GM23338 (cell line): Measurements from ENCODE around the gene DENND5A. TPM values are rescaled to one million over a fixed set of nuclear protein-coding genes. Genes with fewer than 3 reads are reported as not detected.

ENCODE experiments used
- ATAC-seq: fragments of 200-7000 bp; cut with Tn5 transposase; 3 replicates; pipeline ENCODE4 v1.9.1; 2020
- DNase-seq: peaks from one replicate; pipeline ENCODE4 v3.0.0-alpha.2; 2015; ENCODE audit warnings: low spot score
- H2AFZ ChIP-seq: fragments of 200-600 bp; sonication (generic); 2 replicates; pipeline ENCODE4 v1.8.0; 2016; ENCODE audit warnings: antibody characterized with exemption, mild to moderate bottlenecking, moderate library complexity
- H3F3A ChIP-seq: fragments of 200-600 bp; sonication (generic); replicated peaks from 2 replicates; pipeline ENCODE4 v1.8.0; 2017; ENCODE audit warnings: antibody characterized with exemption, mixed run types, low read depth
- H3K27ac ChIP-seq: fragments of 200-600 bp; sonication (generic); 2 replicates; pipeline ENCODE4 v1.6.1; 2016; ENCODE audit warnings: low read depth
- H3K27me3 ChIP-seq: fragments of 200-600 bp; sonication (generic); 2 replicates; pipeline ENCODE4 v1.8.0; 2016; ENCODE audit warnings: mild to moderate bottlenecking, mixed run types, moderate library complexity; ENCODE audit not compliant: insufficient read depth
- H3K36me3 ChIP-seq: fragments of 200-600 bp; sonication (generic); 2 replicates; pipeline ENCODE4 v1.8.0; 2016; ENCODE audit warnings: mild to moderate bottlenecking; ENCODE audit not compliant: insufficient read depth
- H3K4me1 ChIP-seq: fragments of 200-600 bp; sonication (generic); 2 replicates; pipeline ENCODE4 v1.8.0; 2016; ENCODE audit warnings: mild to moderate bottlenecking, moderate library complexity; ENCODE audit not compliant: insufficient read depth
- H3K4me2 ChIP-seq: fragments of 200-600 bp; sonication (generic); 2 replicates; pipeline ENCODE4 v1.7.1; 2017; ENCODE audit warnings: mixed run types
- H3K4me3 ChIP-seq: fragments of 200-600 bp; sonication (generic); 2 replicates; pipeline ENCODE4 v1.6.1; 2016; ENCODE audit warnings: mixed run types
- H3K79me2 ChIP-seq: fragments of 200-600 bp; sonication (generic); replicated peaks from 2 replicates; pipeline ENCODE4 v1.8.0; 2017; ENCODE audit warnings: mild to moderate bottlenecking; ENCODE audit not compliant: insufficient read depth
- H3K9me2 ChIP-seq: fragments of 200-600 bp; sonication (generic); 2 replicates; pipeline ENCODE4 v1.8.0; 2017; ENCODE audit not compliant: insufficient read depth
- H4K20me1 ChIP-seq: fragments of 200-600 bp; sonication (generic); replicated peaks from 2 replicates; pipeline ENCODE4 v1.8.0; 2017; ENCODE audit warnings: mild to moderate bottlenecking; ENCODE audit not compliant: insufficient read depth
- H3K27ac Mint-ChIP-seq: 2 replicates; pipeline ENCODE4 v1.8.0; 2020; ENCODE audit warnings: inconsistent platforms, mild to moderate bottlenecking, moderate library complexity, mixed read lengths
- H3K27me3 Mint-ChIP-seq: 3 replicates; pipeline ENCODE4 v1.8.0; 2022; ENCODE audit warnings: low read depth, mild to moderate bottlenecking, moderate library complexity, mixed read lengths, inconsistent platforms; ENCODE audit not compliant: insufficient read depth, poor library complexity
- H3K36me3 Mint-ChIP-seq: 3 replicates; pipeline ENCODE4 v1.8.0; 2021; ENCODE audit warnings: low read depth, mild to moderate bottlenecking, inconsistent platforms, moderate library complexity, mixed read lengths
- H3K4me1 Mint-ChIP-seq: 3 replicates; pipeline ENCODE4 v1.8.0; 2020; ENCODE audit warnings: mild to moderate bottlenecking, inconsistent platforms, mixed read lengths
- H3K4me3 Mint-ChIP-seq: 3 replicates; pipeline ENCODE4 v1.8.0; 2021; ENCODE audit warnings: moderate library complexity, mild to moderate bottlenecking, inconsistent platforms, mixed read lengths
- H3K9me3 Mint-ChIP-seq: 3 replicates; pipeline ENCODE4 v1.8.0; 2020; ENCODE audit warnings: moderate library complexity, mild to moderate bottlenecking, inconsistent platforms, mixed read lengths
- NANOG ChIP-seq: IDR thresholded peaks from 2 replicates; pipeline ENCODE4 v1.6.1; 2016; ENCODE audit warnings: antibody characterized with exemption, borderline replicate concordance
- REST ChIP-seq: IDR thresholded peaks from one replicate; pipeline ENCODE4 v1.6.1; 2018; ENCODE audit warnings: antibody characterized with exemption; ENCODE audit not compliant: unreplicated experiment
- ZNF331 ChIP-seq: fragments of 250-450 bp; sonication (Bioruptor Pico); IDR thresholded peaks from 2 replicates; pipeline ENCODE4 v1.5.0; 2020; ENCODE audit warnings: low read depth, mild to moderate bottlenecking, moderate library complexity
- polyA plus RNA-seq: library from polyadenylated mRNA; unstranded; fragments of >200 nt; fragmentation: Nextera tagmentation; extraction: Ambion mirVana; gene quantifications from 2 replicates; pipeline ENCODE4 v1.2.1, GENCODE V29; 2016
- total RNA-seq: library from RNA; depleted of rRNA; stranded (reverse); fragments of >200 nt; shearing (Covaris generic); gene quantifications from 2 replicates; pipeline ENCODE4 v1.2.3, GENCODE V29; 2014
- TF ChIP-seq, protein P1 (sequence below): fragments of 250-450 bp; sonication (Bioruptor Pico); IDR thresholded peaks from 2 replicates; pipeline ENCODE4 v1.5.0; 2020; ENCODE audit warnings: mild to moderate bottlenecking, moderate library complexity

The DENND5A gene
- total and polyA plus RNA-seq, 2 experiments from 2014 or later, result 28.1 to 56.3 TPM

DNA sequence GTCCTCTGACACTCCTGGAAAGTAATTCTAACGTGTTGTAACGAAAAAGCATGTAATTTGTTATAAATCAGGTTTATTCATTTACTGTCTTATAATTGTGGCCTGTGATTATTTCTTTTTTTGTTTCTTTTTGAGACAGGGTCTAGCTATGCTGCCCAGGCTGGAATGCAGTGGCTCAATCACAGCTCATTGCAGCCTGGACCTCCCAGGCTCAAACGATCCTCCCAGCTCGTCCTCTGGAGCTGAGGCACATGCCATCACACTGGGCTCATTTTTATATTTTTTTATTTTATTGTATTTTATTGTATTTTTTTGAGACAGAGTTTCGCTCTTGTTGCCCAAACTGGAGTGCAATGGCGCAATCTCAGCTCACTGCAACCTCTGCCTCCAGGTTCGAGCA lies 15.9 kb downstream of the DENND5A start:
- peaks cover under 1% of the 10 kb centered on the region; the same call in 1 of the 3 replicates for H3K36me3 Mint-ChIP-seq
- Histone ChIP-seq H2AFZ (no peak overlapping the region), H3K36me3 (no peaks in the 10 kb centered on the region), H3K79me2 (peaks cover 90% of the 10 kb centered on the region), H3K4me2 (no peak overlapping the region), H3K9me2 (no peaks in the 10 kb centered on the region), H3K4me1 (peaks cover 6% of the 10 kb centered on the region; the same call in 1 of the 2 replicates), H3K27ac (no peak overlapping the region), H3K4me3 (no peak overlapping the region), H3K27me3 (no peaks in the 10 kb centered on the region), H3F3A (no peaks in the 10 kb centered on the region), H4K20me1 (peaks cover 38% of the 10 kb centered on the region)
- no peak overlapping the region for H3K27ac Mint-ChIP-seq
- H3K9me3 Mint-ChIP-seq, result no peaks in the 10 kb centered on the region
- no peak overlapping the region for H3K4me3 Mint-ChIP-seq
- ATAC-seq (no peak), DNase-seq (no peak)
- peaks cover 7% of the 10 kb centered on the region for H3K27me3 Mint-ChIP-seq
- TF ChIP-seq REST (no peak), NANOG (no peak), ZNF331 (no peak)
- TF ChIP-seq, protein P1, sequence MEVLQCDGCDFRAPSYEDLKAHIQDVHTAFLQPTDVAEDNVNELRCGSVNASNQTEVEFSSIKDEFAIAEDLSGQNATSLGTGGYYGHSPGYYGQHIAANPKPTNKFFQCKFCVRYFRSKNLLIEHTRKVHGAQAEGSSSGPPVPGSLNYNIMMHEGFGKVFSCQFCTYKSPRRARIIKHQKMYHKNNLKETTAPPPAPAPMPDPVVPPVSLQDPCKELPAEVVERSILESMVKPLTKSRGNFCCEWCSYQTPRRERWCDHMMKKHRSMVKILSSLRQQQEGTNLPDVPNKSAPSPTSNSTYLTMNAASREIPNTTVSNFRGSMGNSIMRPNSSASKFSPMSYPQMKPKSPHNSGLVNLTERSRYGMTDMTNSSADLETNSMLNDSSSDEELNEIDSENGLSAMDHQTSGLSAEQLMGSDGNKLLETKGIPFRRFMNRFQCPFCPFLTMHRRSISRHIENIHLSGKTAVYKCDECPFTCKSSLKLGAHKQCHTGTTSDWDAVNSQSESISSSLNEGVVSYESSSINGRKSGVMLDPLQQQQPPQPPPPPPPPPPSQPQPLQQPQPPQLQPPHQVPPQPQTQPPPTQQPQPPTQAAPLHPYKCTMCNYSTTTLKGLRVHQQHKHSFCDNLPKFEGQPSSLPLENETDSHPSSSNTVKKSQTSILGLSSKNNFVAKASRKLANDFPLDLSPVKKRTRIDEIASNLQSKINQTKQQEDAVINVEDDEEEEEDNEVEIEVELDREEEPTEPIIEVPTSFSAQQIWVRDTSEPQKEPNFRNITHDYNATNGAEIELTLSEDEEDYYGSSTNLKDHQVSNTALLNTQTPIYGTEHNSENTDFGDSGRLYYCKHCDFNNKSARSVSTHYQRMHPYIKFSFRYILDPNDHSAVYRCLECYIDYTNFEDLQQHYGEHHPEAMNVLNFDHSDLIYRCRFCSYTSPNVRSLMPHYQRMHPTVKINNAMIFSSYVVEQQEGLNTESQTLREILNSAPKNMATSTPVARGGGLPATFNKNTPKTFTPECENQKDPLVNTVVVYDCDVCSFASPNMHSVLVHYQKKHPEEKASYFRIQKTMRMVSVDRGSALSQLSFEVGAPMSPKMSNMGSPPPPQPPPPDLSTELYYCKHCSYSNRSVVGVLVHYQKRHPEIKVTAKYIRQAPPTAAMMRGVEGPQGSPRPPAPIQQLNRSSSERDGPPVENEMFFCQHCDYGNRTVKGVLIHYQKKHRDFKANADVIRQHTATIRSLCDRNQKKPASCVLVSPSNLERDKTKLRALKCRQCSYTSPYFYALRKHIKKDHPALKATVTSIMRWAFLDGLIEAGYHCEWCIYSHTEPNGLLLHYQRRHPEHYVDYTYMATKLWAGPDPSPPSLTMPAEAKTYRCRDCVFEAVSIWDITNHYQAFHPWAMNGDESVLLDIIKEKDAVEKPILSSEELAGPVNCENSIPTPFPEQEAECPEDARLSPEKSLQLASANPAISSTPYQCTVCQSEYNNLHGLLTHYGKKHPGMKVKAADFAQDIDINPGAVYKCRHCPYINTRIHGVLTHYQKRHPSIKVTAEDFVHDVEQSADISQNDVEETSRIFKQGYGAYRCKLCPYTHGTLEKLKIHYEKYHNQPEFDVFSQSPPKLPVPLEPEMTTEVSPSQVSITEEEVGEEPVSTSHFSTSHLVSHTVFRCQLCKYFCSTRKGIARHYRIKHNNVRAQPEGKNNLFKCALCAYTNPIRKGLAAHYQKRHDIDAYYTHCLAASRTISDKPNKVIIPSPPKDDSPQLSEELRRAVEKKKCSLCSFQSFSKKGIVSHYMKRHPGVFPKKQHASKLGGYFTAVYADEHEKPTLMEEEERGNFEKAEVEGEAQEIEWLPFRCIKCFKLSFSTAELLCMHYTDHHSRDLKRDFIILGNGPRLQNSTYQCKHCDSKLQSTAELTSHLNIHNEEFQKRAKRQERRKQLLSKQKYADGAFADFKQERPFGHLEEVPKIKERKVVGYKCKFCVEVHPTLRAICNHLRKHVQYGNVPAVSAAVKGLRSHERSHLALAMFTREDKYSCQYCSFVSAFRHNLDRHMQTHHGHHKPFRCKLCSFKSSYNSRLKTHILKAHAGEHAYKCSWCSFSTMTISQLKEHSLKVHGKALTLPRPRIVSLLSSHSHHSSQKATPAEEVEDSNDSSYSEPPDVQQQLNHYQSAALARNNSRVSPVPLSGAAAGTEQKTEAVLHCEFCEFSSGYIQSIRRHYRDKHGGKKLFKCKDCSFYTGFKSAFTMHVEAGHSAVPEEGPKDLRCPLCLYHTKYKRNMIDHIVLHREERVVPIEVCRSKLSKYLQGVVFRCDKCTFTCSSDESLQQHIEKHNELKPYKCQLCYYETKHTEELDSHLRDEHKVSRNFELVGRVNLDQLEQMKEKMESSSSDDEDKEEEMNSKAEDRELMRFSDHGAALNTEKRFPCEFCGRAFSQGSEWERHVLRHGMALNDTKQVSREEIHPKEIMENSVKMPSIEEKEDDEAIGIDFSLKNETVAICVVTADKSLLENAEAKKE (CRISPR knock-in tag), result no peak
- peaks cover 5% of the 10 kb centered on the region; the same call in 2 of the 3 replicates for H3K4me1 Mint-ChIP-seq
